ENCODE measurements around the gene MAST2.
A peak's percentile ranks its signal among the peaks of the same experiment; 100 is the strongest.
"Not testable (repeated sequence)": the region's sequence is repeated elsewhere in the genome, so short reads cannot be mapped to it uniquely, and the experiment has no call there.

The MAST2 gene

GRCh38 chr1:45836451-45836850 is 33.0 kb downstream of the MAST2 start:
- no peak for DNase-seq (ENCODE audit: low spot score)
- in situ Hi-C loops (cut with MboI; ENCODE audit: low pct_unique_long_range_greater_than_20kb, low sequenced_read_pairs, unreplicated experiment), result no loop called here

DNA sequence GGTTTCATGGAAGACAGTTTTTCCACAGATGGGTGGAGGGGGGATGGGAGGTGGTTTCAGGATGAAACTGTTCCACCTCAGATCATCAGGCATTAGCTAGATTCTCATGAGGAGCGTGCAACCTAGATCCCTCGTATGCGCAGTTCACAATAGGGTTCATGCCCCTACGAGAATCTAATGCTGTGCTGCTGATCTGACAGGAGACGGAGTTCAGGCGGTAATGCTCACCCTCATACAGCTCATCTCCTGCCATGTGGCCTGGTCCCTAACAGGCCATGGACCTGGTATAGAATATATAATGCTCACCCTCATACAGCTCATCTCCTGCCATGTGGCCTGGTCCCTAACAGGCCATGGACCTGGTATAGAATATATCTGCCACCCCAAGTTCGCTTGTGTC is 33.4 kb downstream of the MAST2 start:
- in situ Hi-C loops (cut with MboI; ENCODE audit: low pct_unique_long_range_greater_than_20kb, low sequenced_read_pairs, unreplicated experiment), result not testable (repeated sequence)

More at GRCh38 chr1:45836451-45836850, 33.0 kb downstream of the MAST2 start:
- no peak for TF ChIP-seq CTCF (IDR thresholded peaks at IDR 0.05; ENCODE audit: extremely low read depth, insufficient read depth, missing control alignments)

GRCh38 chr1:45838322-45838721 is 34.9 kb downstream of the MAST2 start:
- DNase-seq (ENCODE audit: low spot score); in situ Hi-C loops (cut with MboI; ENCODE audit: low pct_unique_long_range_greater_than_20kb, low sequenced_read_pairs, unreplicated experiment): not testable (repeated sequence)

More for the DNA sequence above, 33.4 kb downstream of the MAST2 start:
- not testable (repeated sequence) for DNase-seq (ENCODE audit: low spot score)

GRCh38 chr1:45840704-45841103 is 37.3 kb downstream of the MAST2 start:
- in situ Hi-C loops (cut with MboI; ENCODE audit: low pct_unique_long_range_greater_than_20kb, low sequenced_read_pairs, unreplicated experiment), result no loop called here
- peak; percentile 17 for DNase-seq (ENCODE audit: low spot score)
- TF ChIP-seq CTCF (IDR thresholded peaks at IDR 0.05; ENCODE audit: extremely low read depth, insufficient read depth, missing control alignments), result no peak

DNA sequence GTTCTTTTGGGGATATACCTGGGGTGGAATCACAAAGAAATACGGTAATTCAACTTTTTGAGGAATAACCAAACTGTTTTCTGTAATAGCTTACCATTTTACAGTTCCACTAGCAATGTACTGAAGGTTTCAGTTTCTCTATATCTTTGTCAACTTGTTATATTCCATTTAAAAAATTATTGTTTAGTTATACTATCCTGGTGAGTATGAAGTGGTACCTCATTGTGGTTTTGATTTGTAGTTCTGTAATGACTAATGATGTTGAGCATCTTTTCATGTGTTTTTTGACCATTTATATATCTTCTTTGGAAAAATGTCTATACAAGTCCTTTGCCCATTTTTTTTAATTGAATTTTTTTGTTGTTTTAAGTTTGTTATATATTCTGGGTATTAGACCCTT is 39.4 kb downstream of the MAST2 start:
- no peak for TF ChIP-seq CTCF (IDR thresholded peaks at IDR 0.05; ENCODE audit: extremely low read depth, insufficient read depth, missing control alignments)
- in situ Hi-C loops (cut with MboI; ENCODE audit: low pct_unique_long_range_greater_than_20kb, low sequenced_read_pairs, unreplicated experiment), result no loop called here
- DNase-seq (ENCODE audit: low spot score), result no peak

DNA sequence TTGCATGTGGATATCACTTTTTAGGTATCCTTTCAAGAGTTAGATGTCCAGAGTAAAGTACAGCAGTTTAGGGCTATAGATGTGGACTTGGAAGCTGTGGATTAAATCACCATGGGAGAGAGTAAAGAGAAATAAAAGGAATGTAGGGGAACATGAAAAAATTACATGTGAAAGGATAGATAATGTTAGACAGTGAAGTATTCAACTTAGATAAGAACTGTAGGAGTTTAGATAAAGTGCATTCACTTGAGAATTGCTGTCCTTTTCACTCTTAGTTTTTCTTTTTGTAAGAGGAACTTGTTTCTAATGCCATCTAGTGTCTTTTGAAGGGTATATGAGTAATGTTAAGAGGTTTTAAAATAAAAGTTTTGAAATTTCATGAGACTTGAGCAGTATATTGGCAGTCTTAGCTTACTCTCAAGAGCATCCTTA is 40.1 kb downstream of the MAST2 start:
- DNase-seq (ENCODE audit: low spot score), result peak; percentile 18
- in situ Hi-C loops (cut with MboI; ENCODE audit: low pct_unique_long_range_greater_than_20kb, low sequenced_read_pairs, unreplicated experiment), result no loop called here
- peak; percentile 27 for TF ChIP-seq CTCF (IDR thresholded peaks at IDR 0.05; ENCODE audit: extremely low read depth, insufficient read depth, missing control alignments)

GRCh38 chr1:45844000-45844399 is 40.6 kb downstream of the MAST2 start:
- in situ Hi-C loops (cut with MboI; ENCODE audit: low pct_unique_long_range_greater_than_20kb, low sequenced_read_pairs, unreplicated experiment); DNase-seq (ENCODE audit: low spot score): not testable (repeated sequence)

DNA sequence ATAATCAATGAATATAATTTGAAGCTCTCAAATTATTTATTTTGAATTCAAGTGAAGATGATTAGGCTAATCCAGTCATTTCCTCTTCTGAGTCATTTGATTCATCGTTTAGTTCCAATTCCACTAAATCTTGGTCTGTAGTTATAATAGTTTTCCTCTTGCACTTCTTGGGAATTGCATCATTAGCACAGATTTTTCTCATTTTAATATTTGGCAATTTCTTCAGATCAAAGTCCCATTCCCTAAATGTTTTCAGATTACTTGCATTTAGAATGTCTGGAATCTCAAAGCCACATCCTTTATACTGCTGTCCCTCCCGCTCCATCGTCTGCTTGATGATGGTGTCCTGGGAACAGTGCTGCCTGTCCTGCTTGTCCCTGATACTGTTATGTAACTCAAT is 43.5 kb downstream of the MAST2 start:
- in situ Hi-C loops (cut with MboI; ENCODE audit: low pct_unique_long_range_greater_than_20kb, low sequenced_read_pairs, unreplicated experiment), result no loop called here
- DNase-seq (ENCODE audit: low spot score), result no peak
- no peak for TF ChIP-seq CTCF (IDR thresholded peaks at IDR 0.05; ENCODE audit: extremely low read depth, insufficient read depth, missing control alignments)
